DND-41 (cell line): ENCODE data around the gene MLYCD.
"Not testable (repeated sequence)": the region's sequence is repeated elsewhere in the genome, so short reads cannot be mapped to it uniquely, and the experiment has no call there.

Experiments
- ATAC-seq: fragments of 200-7000 bp; cut with Tn5 transposase; 3 replicates; pipeline ENCODE4 v1.9.1; 2021; ENCODE audit warnings: low read depth; ENCODE audit not compliant: insufficient read depth
- DNase-seq: peaks from one replicate; pipeline ENCODE4 v3.0.0-alpha.2; 2020
- H2AFZ ChIP-seq: 2 replicates; pipeline ENCODE4 v1.6.0; 2012; ENCODE audit warnings: low read depth, low read length
- H3K27ac ChIP-seq: 2 replicates; pipeline ENCODE4 v1.5.1; 2012; ENCODE audit warnings: low read length, inconsistent platforms
- H3K27me3 ChIP-seq: fragments of 200-600 bp; sonication (generic); 2 replicates; pipeline ENCODE4 v1.6.0; 2012; ENCODE audit warnings: low read length, mild to moderate bottlenecking, inconsistent platforms; ENCODE audit not compliant: insufficient read depth, poor library complexity
- H3K36me3 ChIP-seq: 2 replicates; pipeline ENCODE4 v1.5.1; 2012; ENCODE audit warnings: low read length, inconsistent platforms; ENCODE audit not compliant: insufficient read depth
- H3K4me1 ChIP-seq: 2 replicates; pipeline ENCODE4 v1.5.1; 2012; ENCODE audit warnings: mild to moderate bottlenecking, low read length; ENCODE audit not compliant: insufficient read depth
- H3K4me2 ChIP-seq: 2 replicates; pipeline ENCODE4 v1.6.0; 2012; ENCODE audit warnings: mild to moderate bottlenecking, moderate library complexity, low read length, inconsistent platforms; ENCODE audit not compliant: insufficient read depth
- H3K4me3 ChIP-seq, 2 experiments: fragments of 200-600 bp in 1 of 2; shearing (Covaris generic) in 1 of 2; 2 replicates each; pipeline ENCODE4 v1.5.1; 2012 to 2016; ENCODE audit warnings: inconsistent platforms in 2 of 2, low read length in 2 of 2, mild to moderate bottlenecking in 2 of 2, low read depth in 1 of 2, moderate library complexity in 1 of 2
- H3K79me2 ChIP-seq: 2 replicates; pipeline ENCODE4 v1.6.0; 2012; ENCODE audit warnings: low read length, inconsistent platforms; ENCODE audit not compliant: insufficient read depth
- H3K9ac ChIP-seq: 2 replicates; pipeline ENCODE4 v1.6.0; 2012; ENCODE audit warnings: low read depth, mild to moderate bottlenecking, inconsistent platforms, low read length, moderate library complexity
- H3K9me3 ChIP-seq: 2 replicates; pipeline ENCODE4 v1.5.1; 2012; ENCODE audit warnings: low read length, moderate library complexity, mild to moderate bottlenecking, inconsistent platforms; ENCODE audit not compliant: insufficient read depth, severe bottlenecking
- H4K20me1 ChIP-seq: 2 replicates; pipeline ENCODE4 v1.6.0; 2012; ENCODE audit warnings: low read length; ENCODE audit not compliant: insufficient read depth
- EZH2 ChIP-seq: IDR thresholded peaks from 3 replicates; pipeline ENCODE4 v1.6.1; 2012; ENCODE audit warnings: borderline replicate concordance, low read depth, mild to moderate bottlenecking, moderate library complexity, low read length, inconsistent platforms; ENCODE audit not compliant: severe bottlenecking
- TF ChIP-seq, protein P1 (sequence below): IDR thresholded peaks from 2 replicates; pipeline ENCODE4 v1.5.1; 2012; ENCODE audit warnings: borderline replicate concordance, low read length, moderate library complexity, mild to moderate bottlenecking; ENCODE audit not compliant: poor library complexity, severe bottlenecking; ENCODE audit errors: extremely low read depth

MLYCD gene

DNA sequence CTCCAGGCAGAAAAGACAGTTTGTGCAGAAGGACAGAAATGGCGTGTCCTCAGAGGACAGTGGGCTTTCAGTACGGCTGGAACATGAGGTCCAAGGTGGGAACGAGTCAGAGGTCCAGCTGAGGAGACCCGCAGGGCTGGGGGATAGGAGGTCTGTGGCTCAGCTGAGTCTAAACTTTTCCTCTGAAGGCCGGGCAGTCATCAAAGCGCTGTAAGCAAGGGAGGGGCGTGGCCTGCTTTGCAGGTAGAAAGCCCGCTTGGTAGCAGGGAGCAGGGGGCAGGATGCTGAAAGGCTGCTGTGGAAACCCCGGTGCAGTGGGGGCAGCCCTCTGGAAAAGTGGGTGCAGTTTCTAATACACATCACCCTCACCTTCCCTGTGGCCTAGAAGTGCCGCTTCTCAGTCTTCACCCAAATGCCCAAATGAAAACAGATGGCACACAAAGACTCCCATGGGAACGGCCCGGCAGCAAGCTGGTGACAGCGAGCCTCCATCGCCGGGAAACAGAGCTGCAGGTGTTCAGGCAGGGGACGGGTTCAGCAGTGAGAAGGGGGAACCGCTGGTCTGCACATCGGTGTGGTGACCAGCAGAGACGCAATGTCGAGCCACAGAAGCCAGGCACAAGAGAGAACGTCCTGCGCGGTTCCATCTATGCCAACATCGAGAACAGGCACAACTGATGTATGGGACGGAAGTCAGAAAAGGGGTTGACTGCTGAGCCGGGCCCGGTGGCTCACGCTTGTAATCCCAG lies 41.9 kb downstream of the MLYCD start:
- H3K4me1 ChIP-seq: no peaks in the 10 kb centered on the region
- no peaks in the 10 kb centered on the region for H3K79me2 ChIP-seq
- H3K9ac ChIP-seq: no peak overlapping the region
- H3K27me3 ChIP-seq: no peaks in the 10 kb centered on the region
- H2AFZ ChIP-seq: no peak overlapping the region
- no peaks in the 10 kb centered on the region for H4K20me1 ChIP-seq
- H3K27ac ChIP-seq: no peak overlapping the region
- no peak overlapping the region for H3K4me2 ChIP-seq
- H3K9me3 ChIP-seq: no peaks in the 10 kb centered on the region
- no peak for ATAC-seq
- no peak for TF ChIP-seq EZH2
- TF ChIP-seq, protein P1, sequence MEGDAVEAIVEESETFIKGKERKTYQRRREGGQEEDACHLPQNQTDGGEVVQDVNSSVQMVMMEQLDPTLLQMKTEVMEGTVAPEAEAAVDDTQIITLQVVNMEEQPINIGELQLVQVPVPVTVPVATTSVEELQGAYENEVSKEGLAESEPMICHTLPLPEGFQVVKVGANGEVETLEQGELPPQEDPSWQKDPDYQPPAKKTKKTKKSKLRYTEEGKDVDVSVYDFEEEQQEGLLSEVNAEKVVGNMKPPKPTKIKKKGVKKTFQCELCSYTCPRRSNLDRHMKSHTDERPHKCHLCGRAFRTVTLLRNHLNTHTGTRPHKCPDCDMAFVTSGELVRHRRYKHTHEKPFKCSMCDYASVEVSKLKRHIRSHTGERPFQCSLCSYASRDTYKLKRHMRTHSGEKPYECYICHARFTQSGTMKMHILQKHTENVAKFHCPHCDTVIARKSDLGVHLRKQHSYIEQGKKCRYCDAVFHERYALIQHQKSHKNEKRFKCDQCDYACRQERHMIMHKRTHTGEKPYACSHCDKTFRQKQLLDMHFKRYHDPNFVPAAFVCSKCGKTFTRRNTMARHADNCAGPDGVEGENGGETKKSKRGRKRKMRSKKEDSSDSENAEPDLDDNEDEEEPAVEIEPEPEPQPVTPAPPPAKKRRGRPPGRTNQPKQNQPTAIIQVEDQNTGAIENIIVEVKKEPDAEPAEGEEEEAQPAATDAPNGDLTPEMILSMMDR: no peak
- no peak for DNase-seq
- H3K4me3 ChIP-seq: no peak overlapping the region
- H3K36me3 ChIP-seq: no peaks in the 10 kb centered on the region

DNA sequence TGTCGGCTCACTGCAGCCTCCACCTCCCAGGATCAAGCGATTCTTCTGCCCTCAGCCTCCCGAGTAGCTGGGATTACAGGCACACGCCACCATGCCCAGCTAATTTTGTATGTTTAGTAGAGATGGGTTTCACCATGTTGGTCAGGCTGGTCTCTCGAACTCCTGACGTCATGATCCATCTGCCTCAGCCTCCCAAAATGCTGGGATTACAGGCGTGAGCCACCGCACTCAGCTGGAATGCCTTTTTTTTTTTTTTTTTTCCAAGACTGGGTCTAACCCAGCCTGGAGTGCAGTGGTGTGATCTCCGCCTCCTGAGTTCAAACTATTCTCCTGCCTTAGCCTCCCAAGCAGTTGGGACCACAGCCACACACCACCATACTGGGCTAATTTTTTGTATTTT lies 42.6 kb downstream of the MLYCD start:
- H3K4me1 ChIP-seq, H3K9ac ChIP-seq, H3K27ac ChIP-seq, DNase-seq, H4K20me1 ChIP-seq, H3K4me3 ChIP-seq, H3K79me2 ChIP-seq, H3K4me2 ChIP-seq, H2AFZ ChIP-seq, H3K9me3 ChIP-seq, H3K27me3 ChIP-seq, ATAC-seq, H3K36me3 ChIP-seq: not testable (repeated sequence)

DNA sequence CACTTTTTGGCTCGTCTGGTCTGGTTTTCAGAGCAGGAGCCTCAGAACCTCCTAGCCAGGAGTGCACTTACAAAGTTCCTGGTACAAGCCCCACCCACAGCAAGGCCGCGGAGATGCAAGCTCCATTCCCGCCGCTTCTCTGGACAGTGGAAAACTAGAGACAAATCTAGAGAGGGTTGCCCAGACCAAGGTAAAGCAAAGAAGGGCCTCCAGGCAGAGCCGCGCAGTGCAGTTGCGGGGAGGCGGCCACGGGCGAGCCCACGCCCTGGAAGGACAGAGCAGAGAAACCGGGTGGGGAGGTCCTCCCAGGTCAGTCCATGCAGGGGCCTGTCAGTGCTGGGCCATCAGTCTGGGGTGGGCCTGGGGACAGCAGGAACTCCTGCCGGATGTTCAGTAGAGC lies 43.2 kb downstream of the MLYCD start:
- Histone ChIP-seq H4K20me1 (no peaks in the 10 kb centered on the region), H3K9ac (no peak overlapping the region), H3K4me2 (no peak overlapping the region), H3K27me3 (no peaks in the 10 kb centered on the region), H3K79me2 (no peaks in the 10 kb centered on the region), H3K4me1 (no peaks in the 10 kb centered on the region), H3K27ac (no peak overlapping the region), H3K4me3 (no peak overlapping the region), H3K36me3 (no peaks in the 10 kb centered on the region), H3K9me3 (no peaks in the 10 kb centered on the region), H2AFZ (no peak overlapping the region)
- no peak for TF ChIP-seq EZH2
- TF ChIP-seq, protein P1: no peak
- no peak for ATAC-seq
- no peak for DNase-seq

DNA sequence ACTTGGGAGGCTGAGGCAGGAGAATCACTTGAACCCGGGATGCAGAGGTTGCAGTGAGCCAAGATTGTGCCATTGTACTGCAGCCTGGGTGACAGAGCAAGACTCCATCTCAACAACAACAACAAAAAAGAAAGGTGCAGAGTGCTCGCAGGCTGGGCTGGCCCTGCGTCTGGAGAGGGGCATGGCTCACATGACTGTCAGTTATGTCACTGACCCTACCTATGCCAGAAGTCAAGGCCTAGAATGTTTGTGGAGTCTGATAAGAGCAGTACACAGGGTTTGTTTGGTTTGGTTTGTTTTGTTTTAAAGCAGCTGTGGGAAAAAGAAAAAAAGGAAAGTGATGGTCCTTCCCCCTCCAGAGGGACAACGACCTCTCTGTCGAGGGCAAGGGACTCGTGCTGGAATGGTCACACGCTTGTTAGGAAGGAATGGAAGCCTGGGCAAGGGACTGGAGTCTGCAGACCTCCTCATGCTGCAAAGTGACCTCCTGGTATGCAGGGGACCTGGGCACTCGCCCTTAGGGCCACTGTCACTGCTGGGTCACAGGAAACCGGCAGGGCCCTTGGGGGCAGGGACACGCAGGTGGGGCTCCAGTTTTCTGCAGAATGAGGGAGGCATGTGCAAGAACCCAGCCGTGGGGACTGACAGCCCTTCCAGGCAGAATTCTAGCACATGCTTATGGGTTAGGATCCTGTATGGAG lies 44.0 kb downstream of the MLYCD start:
- Histone ChIP-seq H3K27me3 (no peaks in the 10 kb centered on the region), H3K4me2 (no peak overlapping the region), H4K20me1 (no peaks in the 10 kb centered on the region), H3K36me3 (no peaks in the 10 kb centered on the region), H3K9me3 (no peaks in the 10 kb centered on the region), H3K79me2 (no peaks in the 10 kb centered on the region), H3K4me3 (no peak overlapping the region), H3K9ac (no peak overlapping the region), H2AFZ (no peak overlapping the region), H3K4me1 (no peaks in the 10 kb centered on the region), H3K27ac (no peak overlapping the region)
- DNase-seq: no peak
- no peak for ATAC-seq
- TF ChIP-seq, protein P1: no peak
- no peak for TF ChIP-seq EZH2
